HG03342 (cell line): ENCODE data around the gene PRKAR1B.

Experiments
- ATAC-seq: cut with Tn5 transposase; IDR thresholded peaks from one replicate; pipeline ENCODE4 v1.9.1; 2021; ENCODE audit warnings: mild to moderate bottlenecking, moderate library complexity; ENCODE audit not compliant: unreplicated experiment

PRKAR1B gene

DNA sequence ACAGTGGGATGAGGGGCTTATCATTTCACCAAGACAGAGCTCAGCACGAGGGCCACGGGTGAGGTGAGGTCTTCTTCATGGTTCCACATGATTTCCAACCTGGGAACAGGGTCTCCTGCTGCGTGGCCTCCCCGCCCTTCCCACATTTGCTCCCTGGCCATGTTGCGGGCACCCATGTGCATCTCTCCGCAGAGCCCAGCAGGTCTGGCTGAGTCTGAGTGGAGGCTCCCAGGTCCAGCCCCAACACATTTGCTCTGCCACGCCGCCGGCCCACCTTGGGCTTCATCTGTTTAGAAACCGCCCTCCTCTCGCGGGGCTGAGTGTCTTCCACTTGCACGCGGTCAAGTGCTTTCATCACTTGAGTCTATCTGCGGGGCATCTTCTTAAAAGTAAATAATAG, 14.8 kb upstream of the PRKAR1B start:
- ATAC-seq: no peak

DNA sequence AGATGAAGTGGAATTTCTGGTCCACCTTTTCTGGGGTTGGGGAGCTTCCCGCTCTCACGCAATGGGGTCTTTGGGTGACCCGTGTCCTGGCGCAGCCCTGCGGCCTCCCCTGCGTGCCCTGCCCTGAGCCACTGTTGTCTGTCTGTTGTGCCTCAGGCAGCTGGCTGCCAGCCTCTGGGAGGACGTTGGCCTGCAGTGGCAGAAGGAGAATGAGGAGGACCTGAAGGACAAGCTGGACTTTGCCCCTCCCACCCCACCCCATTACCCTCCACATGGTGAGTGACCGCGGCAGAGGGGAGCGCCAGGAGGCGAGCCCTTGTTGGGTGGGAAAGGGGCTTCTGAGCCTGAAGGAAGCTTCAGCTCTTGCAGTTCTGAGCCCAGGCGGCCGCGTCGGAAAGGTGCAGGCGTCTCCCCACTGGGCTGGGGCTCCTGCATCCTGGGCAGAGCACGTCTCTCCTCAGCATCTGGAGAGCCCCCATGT, 14.2 kb upstream of the PRKAR1B start:
- no peak for ATAC-seq

DNA sequence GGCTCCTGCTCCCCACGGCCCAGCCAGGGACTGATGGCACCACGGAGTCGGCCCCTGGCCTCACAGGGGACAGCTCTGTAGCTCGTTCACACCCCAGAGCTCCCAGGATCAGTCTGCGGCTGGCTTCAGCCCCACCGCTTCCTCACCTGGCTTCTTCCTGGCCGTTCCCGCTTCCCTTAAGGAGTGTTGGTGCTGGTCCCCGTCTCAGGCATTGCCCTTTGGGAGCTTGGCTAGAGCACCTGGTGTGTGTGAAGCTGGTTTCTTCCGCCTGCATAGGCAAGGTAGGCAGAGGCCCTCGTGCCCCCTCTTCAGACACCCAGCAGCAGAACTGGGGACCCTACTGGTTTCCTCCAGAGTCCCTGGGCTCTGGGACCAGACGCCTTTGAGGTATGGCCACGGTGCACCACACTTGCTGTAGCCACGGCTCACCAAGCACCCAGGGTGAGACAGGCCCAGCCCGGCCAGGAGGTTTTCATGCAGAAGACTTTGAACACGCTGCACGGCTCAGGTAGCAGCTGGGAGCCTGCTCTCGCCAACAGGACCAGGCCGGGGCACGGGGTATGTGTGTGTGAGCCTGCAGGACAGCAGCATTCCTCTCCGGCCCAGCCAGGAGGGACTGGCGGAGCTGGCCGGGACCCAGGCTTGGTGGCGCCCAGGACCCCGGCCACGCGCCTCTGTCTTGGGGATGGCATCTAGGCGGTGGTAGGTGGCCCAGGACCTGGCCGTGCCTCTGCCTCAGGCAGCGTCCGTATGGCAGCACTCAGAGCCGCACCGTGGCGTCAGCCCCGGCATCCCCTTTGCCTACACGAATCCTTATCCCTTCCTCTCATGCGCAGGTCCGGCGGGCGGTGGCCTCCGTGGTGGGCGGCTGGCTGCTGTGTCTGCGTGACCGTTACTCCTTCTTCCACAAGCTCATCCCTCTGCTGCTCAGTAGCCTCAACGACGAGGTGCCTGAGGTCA, 13.2 kb upstream of the PRKAR1B start:
- ATAC-seq: no peak

DNA sequence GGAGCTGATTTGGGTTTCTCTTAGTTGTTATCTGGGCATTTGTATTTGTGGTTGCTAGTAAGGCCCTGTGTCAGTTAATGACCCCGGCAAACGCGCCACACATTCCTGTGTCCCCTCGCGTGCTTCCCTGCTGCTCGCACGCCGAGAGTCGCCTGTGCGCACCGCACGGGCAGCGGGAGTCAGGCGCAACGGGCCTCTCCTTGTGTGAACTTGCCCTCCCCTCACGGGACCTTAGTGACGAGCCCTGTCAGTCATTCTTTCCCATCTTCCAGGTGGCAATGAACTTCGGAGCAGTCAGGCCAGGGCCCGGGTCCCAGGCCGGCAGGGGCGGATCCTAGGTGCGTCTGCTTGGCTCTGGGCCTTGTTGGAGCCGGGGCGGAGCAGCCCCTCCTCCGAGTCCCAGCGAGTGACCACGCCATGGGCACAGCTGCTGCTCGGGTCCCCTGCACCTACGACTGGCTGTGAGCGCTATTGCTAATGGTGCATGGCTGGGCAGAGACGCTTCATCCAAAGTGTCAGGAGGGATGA, 12.4 kb upstream of the PRKAR1B start:
- no peak for ATAC-seq

DNA sequence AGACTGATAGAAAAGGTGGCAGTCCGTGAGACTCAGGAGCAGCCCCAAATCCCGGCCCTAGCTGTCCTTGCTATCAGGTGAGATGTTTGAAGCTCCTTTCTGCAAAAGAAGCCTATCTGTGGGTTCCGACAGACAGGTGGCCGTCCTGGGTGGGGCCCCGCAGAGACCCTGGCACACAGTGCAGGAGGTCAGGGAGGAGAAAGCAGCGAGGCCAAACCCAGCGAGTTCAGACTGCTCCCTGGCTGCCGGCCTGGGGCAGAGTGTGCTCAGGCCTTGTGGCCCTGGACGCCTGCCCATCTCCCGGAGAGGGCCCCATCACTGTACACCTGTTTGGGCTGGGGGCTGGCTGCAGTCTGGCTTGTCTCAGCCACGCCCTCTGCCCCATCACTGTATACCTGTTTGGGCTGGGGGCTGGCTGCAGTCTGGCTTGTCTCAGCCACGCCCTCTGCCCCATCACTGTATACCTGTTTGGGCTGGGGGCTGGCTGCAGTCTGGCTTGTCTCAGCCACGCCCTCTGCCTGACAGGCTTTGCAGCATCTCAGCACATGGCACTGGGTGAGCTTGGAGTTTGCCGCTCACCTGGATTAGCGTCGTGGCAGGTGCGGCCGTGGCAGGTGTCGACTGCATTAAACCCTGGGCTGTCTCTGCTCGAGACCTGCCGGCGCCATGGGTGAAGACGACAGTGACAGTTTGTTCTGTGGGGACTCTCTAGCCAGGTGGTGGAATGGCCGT, 11.8 kb upstream of the PRKAR1B start:
- no peak for ATAC-seq

DNA sequence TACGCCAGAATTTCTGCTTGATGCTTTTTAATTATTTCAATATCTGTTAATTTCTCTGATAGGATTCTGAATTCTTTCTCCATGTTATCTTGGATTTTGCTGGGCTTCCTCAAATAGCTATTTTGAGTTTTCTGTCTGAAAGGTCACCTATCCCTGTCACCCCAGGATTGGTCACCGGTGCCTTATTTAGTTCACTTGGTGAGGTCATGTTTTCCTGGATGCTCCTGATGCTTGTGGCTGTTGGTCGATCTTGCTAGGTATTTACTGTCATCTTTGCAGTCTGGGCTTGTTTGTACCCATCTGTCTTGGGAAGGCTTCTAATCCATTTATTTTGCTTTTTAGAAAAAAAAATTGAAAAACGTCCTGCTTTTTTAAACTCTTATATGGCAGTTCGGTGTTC, 11.2 kb upstream of the PRKAR1B start:
- no peak for ATAC-seq

DNA sequence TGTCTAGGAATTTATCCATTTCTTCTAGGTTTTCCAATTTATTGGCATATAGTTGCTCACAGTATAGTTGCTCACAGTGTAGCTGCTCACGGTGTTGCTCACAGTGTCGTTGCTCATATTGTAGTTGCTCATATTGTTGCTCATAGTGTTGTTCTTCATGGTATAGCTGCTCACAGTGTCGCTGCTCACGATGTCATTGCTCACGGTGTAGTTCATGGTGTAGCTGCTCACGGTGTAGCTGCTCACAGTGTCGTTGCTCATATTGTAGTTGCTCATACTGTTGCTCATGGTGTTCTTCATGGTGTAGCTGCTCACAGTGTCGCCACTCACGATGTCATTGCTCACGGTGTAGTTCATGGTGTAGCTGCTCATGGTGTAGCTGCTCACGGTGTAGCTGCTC, 7.7 kb upstream of the PRKAR1B start:
- no peak for ATAC-seq

DNA sequence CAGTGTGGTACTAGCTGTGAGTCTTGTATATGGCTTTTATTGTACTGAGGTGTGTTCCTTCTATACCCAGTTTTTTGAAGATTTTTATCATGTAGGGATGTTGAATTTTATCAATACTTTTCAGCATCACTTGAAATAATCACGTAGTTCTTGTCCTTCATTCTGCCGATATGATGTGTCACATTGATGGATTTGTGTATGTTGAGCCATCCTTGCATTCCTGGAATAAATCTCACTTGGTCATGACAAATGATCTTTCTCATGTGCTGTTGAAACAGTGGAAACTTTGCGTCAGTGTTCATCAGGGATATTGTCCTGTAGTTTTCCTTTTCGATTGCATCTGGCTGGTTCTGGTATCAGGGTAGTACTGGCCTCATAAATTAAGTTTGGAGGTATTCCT, 7.1 kb upstream of the PRKAR1B start:
- ATAC-seq: no peak

DNA sequence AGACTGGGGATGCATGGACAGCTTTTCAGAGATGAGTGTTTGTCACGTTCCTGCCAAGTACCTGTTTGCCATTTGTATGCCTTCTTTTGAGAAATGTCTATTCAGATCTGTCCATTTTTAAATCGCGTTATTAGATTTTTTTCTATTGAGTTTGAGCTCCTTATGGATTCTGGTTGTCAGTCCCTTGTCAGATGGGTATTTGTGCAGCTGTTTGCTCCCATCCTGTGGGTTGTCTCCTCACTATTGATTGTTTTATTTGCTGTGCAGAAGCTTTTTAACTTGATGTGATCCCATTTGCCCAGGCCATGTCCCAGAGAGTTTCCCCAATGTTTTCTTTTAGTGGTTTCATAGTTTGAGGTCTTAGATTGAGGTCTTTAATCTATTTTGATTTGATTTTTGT, 5.5 kb upstream of the PRKAR1B start:
- no peak for ATAC-seq

DNA sequence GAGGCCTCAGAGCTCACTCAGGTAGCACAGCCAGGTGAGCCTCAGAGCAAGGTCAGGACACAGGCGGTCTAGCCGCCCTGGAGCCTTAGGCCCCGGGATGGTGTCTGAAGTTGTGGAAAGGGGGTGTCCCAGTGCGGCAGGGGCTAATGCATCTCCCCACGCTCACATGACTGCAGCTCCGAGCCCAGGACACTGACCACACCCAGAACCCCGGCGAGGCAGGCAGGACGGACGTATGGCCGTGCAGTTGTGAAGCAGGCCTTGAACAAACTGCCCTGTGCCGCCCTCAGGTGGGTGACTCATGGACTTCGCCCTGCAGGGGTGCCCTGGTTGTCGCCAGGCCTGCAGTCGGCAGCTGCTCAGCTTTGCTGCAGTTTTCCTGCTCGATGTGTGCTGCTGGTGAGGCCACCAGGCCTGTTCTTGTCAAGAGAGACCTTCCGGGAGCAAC, 5.0 kb upstream of the PRKAR1B start:
- ATAC-seq: no peak

DNA sequence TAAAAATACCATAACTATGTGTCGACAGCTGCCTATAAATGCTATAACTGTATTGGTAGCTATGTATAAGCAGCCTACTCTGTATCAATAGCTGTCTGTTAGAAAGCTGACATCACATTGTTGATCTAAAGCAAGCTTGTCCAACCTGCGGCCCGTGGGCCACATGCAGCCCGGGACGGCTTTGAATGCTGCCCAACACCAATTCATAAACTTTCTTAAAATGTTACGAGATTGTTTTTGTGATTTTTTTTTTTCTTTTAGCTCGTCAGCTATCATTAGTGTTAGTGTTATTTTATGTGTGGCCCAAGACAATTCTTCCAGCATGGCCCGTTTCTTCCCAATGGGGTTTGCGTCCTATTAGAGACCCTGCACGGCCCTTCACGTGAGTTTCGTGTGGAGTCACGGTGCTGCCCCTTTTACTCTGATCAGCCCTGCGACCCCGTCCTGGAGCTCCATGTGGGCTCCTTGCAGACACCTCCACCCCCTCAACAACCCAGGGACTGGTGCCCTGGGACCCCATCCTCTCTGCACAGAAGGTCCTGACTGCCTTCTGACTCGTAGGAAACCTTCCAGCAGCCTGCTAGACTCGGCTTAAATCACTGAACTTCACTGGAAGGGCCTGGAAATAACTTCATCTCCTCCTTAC, 4.5 kb upstream of the PRKAR1B start:
- ATAC-seq: no peak

DNA sequence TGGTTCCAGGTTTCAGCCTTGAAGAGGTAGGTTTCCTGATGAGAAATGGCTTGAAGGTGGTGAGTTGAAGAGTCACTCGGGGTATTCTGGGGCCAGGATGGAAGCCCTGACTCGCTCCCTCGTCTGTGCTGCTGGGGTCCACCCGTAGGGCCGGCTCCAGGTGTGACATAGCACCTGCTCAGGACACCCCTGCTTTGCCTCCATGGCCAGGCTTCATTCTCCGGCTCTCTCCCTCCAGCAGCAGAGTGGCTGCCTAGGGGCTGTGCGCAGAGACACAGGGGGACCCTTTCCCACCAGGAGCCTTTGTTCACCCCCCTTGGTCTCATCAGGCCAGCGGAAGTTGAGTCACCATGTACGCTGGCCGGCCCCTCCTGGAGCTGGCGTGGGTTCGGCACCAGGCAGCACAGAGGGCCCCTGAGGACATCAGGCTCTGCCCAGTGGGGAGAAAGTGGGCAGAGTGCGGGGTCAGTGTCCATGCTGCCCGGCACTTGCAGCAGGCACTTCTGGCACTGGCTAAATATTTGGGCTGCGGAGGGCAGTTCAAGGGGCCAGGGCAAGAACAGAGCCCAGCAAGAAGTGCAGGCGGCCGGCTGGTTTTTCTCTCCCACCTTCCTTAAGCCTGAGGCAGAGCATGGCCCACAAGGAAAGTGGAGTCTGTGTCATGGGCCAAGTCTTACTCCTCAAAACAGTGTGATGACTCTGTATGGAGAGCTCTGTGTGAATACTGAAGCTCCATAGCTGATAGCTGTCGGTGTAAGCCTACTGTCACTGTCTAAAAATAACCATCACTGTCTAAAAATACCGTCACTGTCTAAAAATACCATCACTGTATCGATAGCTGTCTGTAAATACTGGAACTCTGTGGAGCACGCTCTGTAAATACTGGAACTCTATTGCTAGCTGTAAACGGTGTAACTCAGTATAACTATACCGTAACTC, 3.7 kb upstream of the PRKAR1B start:
- no peak for ATAC-seq

DNA sequence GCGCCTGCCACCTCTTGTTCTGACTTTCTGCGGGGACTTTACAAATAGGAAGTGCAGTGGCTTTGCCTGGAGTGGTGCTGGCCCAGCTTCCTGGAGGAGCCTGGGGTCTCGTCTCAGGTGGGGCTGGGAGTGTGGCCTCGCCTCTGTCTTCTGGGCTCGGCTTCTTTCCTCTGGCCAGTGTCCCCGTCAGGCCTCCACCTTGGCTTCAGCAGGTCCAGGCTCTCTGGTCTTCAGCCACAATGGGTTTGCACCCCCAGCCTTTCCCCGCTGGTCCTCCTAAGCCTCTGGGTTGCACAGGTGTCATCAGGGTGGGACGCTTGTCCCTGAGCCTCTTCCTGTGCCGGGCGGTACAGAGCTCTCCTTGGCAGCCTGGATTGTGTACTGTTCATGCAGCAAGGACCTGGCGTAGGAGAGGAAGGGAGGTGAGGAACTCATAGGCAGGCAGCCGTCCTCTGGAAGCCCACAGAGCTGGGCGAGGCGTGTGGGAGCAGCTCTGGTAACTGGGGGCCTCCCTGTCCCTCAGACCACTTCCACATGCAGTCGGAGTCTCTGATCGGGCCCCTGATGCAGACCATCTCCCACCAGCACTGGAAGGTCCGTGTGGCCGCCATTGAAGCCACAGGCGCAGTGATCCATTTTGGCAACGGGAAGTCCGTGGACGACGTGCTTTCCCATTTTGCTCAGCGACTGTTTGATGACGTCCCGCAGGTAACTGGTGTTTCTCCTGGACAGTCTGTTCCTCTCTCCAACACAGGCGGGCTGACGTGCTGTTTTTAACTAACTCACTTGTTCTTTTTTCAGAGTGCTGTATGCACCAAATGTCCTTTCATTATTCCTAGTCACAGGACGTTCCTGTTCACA, 2.3 kb upstream of the PRKAR1B start:
- ATAC-seq: no peak

DNA sequence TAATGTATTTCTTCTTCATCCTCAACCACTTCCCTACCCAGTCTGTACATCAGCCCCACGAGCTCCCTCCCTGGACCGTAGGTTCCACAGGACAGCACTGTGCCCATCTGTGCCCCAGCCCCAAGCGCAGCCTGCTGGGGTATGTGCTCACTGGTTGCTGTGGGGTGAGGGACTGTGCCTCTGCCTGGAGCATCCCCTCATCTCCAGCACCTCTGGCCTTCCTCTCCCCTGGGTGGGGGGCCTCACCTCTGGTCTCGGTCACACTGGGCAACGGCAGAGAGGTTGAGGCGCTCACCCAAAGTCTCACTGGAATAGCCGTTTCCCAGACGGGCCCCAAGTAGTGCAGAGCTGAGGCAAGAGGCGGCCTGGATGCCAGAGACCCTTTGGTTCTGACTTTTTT, 1.5 kb upstream of the PRKAR1B start:
- ATAC-seq: no peak

DNA sequence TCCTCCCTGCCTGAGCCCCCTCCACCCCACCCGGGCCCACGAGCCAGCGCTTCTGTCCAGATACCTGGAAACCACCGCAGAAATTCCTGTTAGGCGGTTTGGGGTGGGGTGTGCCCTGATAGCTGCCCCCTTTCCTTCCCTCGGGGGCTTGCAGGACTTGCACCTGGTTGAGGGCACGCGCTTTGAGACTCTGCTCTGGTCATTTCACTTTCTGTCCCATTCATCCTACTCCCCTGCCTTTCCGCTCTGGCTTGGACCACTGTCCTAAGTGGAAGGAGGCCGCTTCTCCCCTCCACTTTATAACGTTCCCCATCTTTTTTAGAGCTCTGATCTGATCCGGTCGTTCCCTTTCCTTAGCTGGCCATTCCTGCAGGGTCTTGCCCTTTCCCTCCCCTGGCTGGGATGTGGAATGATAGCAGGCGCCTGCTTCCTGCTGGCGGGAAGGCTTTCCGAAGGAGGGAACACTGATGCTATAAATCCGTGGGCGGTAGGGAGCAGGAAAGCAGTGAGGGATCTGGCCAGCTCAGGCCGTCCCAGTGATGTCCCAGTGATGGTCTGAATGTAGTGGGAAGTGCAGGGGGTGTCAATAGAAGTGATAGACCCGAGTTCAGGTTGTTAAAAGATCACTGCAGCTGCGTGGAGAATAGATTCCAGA, 852 bp upstream of the PRKAR1B start:
- no peak for ATAC-seq

DNA sequence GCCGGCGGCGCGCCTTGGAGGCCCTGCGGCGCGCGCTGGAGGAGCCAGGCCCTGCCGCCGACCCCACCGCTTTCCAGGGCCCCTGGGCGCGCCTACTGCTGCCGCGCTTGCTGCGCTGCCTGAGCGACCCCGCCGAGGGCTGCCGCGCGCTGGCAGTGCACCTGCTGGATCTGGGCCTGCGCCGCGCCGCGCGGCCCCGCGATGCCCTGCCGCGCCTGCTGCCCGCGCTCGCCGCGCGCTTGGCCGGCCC, 302 bp downstream of the PRKAR1B start:
- peak; percentile 13 for ATAC-seq

DNA sequence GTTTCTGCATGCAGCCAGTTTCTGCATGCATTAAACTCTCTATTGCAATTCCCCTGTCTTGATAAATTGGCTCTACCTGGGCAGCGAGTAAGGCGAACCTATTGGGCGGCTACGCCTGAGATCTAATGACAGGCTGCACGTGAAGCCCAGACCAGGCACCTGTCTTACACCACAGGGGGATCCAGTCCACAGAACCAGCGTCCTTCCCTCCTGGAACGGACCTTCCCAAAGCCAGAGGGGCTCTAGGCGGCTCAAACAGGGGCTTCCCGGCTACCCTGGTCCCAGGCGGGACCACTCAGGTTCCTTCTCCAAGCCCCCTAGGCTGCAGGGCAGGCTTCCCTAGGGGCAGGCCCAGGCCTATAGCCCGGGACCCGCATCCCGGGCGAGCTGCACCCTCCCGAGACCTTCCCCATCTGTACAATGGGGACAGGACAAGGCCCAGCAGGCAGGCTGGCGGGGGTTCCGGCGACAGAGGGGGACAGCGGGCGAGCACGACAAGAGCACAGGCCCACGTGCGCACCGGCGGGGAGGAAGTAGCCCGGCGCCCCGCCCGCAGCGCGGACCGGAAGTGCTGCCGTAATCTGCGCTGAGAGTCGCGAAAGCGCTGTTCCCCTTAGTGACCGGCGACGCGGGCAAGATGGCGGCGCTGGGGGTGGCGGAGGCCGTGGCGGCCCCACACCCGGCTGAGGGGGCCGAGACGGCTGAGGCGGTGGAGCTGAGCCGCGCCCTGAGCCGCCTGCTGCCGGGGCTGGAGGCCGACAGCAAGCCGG, 812 bp downstream of the PRKAR1B start, which contains the start of gene DNAAF5:
TSS of gene DNAAF5 (plus strand) at position 616 of the 770 bp plus-strand sequence. CDS start at position 638, 22 bp downstream.
- peak; percentile 90 for ATAC-seq
